Adrenal gland (tissue), 12 donors: Measurements from ENCODE around the gene RASSF10. TPM values are rescaled to one million over a fixed set of nuclear protein-coding genes. Genes with fewer than 3 reads are reported as not detected.

Experiments
- DNase-seq, 7 donors: peaks; one replicate each; pipeline ENCODE4 v3.0.0-alpha.2; 2019 to 2020
- H3K27ac ChIP-seq, 5 donors: fragments of 200-600 bp; sonication (generic) in 4 of 5; 1 replicate in 3 of 5; 2 replicates in 2 of 5; pipeline versions ENCODE4 v1.5.1 to v1.8.0; 2016 to 2020; ENCODE audit warnings: mild to moderate bottlenecking in 1 of 5
- H3K27me3 ChIP-seq: fragments of 200-600 bp; 2 replicates; pipeline ENCODE4 v1.8.0; 2021
- H3K36me3 ChIP-seq, 2 donors: fragments of 200-600 bp; replicated peaks in 1 of 2; 1 replicate in 1 of 2; 2 replicates in 1 of 2; pipeline versions ENCODE4 v1.5.1 to v1.8.0; 2018 to 2022
- H3K4me1 ChIP-seq, 2 donors: fragments of 200-600 bp; replicated peaks in 1 of 2; 1 replicate in 1 of 2; 2 replicates in 1 of 2; pipeline versions ENCODE4 v1.5.1 to v1.8.0; 2018 to 2021
- H3K4me3 ChIP-seq, 4 donors: fragments of 200-600 bp; sonication (generic) in 3 of 4; one replicate each; pipeline ENCODE4 v1.5.1; 2016 to 2018
- H3K9me3 ChIP-seq, 3 donors: fragments of 200-600 bp; sonication (generic) in 1 of 3; replicated peaks in 1 of 3; 1 replicate in 2 of 3; 2 replicates in 1 of 3; pipeline versions ENCODE4 v1.5.1 to v1.8.0; 2016 to 2021
- CTCF ChIP-seq, 6 experiments: fragments of 450-650 bp in 4 of 6; fragments of 200-600 bp in 2 of 6; sonication (generic) in 1 of 6; IDR thresholded peaks; 1 replicate in 5 of 6; 2 replicates in 1 of 6; pipeline versions ENCODE4 v1.5.1 to v1.8.0; 2016 to 2021; ENCODE audit warnings: antibody characterized with exemption in 6 of 6, mild to moderate bottlenecking in 2 of 6, moderate library complexity in 1 of 6
- POLR2A ChIP-seq, 2 donors: fragments of 450-650 bp; IDR thresholded peaks; one replicate each; pipeline ENCODE4 v1.6.1; 2017; ENCODE audit warnings: antibody characterized with exemption in 2 of 2, mild to moderate bottlenecking in 2 of 2, moderate library complexity in 1 of 2
- WGBS, 4 donors: extraction: QIAGEN DNeasy Blood & Tissue Kit in 2 of 4; methylation state at CpG; one replicate each; pipeline versions ENCODE4 v1.1.5 to v1.1.7; 2013 to 2017; 5-methylcytosine and 5-hydroxymethylcytosine counted together
- intact Hi-C, 2 donors: fragments of 100-400 bp; cut with DNase I; formaldehyde crosslinking; loops; one replicate each; pipeline versions ENCODE4 v1.14.1 to v1.15.0; 2022 to 2023
- polyA plus RNA-seq, 3 donors: library from polyadenylated mRNA; stranded (reverse); fragments of 200-250 nt in 2 of 3; fragments of 350-450 nt in 1 of 3; fragmentation: Illumina TruSeq in 1 of 3; extraction: RNeasy Lipid Tissue Mini Kit (QIAGEN cat#74804) in 1 of 3; gene quantifications; one replicate each; pipeline ENCODE4 v1.2.3, GENCODE V29; 2013 to 2014
- total RNA-seq, 9 donors: library from RNA; depleted of rRNA in 4 of 9; stranded (reverse); fragments of >200 nt in 4 of 9; fragments of 120-200 nt in 1 of 9; fragmentation: NEBNext Ultra II Directional in 1 of 9; extraction: Animal tissue kit (Norgen Biotek cat#: 25700) in 1 of 9; gene quantifications; one replicate each; pipeline versions ENCODE4 v1.1.0 to v1.2.4, GENCODE V29; 2013 to 2023
- donor health status: healthy with polysubstance abuse.
- donor health status: Bipolar disorder and iron deficiency.
- donor health status: DM: yes; HTN: yes; CAD: no.
- donor health status: DM: no; HTN: no; CAD: no.
- donor health status: DM: no; HTN: no; CAD: no.
- donor health status: DM: yes; HTN: yes; CAD: no.

The RASSF10 gene
- total and polyA plus RNA-seq, 12 donors, result 0.07 TPM; not detected in 11

- intact Hi-C loops, result no loop called here
- Histone ChIP-seq H3K4me1 (no peaks in the 10 kb centered on the region), H3K9me3 (no peaks in the 10 kb centered on the region), H3K27me3 (peaks cover 4% of the 10 kb centered on the region), H3K4me3 (no peak overlapping the region), H3K36me3 (no peaks in the 10 kb centered on the region), H3K27ac (no peak overlapping the region)
- no peak for DNase-seq
- 67 to 72% (median 70%) methylated on average over 7 of the region's 7 CpGs for WGBS, 4 donors
- TF ChIP-seq POLR2A (IDR thresholded peaks at IDR 0.05), result no peak
- TF ChIP-seq CTCF (IDR thresholded peaks at IDR 0.05), result no peak
Measured at GRCh38 chr11:12999597-12999996, 9.5 kb upstream of the RASSF10 start.

GRCh38 chr11:13000116-13000515, 9.0 kb upstream of the RASSF10 start:
- no peak for DNase-seq
- intact Hi-C loops, result no loop called here
- WGBS, 4 donors, result 79 to 88% (median 84%) methylated on average over 3 of the region's 3 CpGs

GRCh38 chr11:13000721-13001120, 8.4 kb upstream of the RASSF10 start:
- Histone ChIP-seq H3K9me3 (no peaks in the 10 kb centered on the region), H3K36me3 (no peaks in the 10 kb centered on the region), H3K27ac (no peak overlapping the region), H3K4me1 (no peaks in the 10 kb centered on the region), H3K4me3 (no peak overlapping the region), H3K27me3 (peaks cover 4% of the 10 kb centered on the region)
- TF ChIP-seq CTCF (IDR thresholded peaks at IDR 0.05), result no peak
- TF ChIP-seq POLR2A (IDR thresholded peaks at IDR 0.05), result no peak
- 39 to 72% (median 45%) methylated on average over 5 of the region's 5 CpGs for WGBS, 4 donors
- intact Hi-C loops, result no loop called here
- no peak for DNase-seq

More at GRCh38 chr11:13000116-13000515, 9.0 kb upstream of the RASSF10 start:
- Histone ChIP-seq H3K36me3 (no peaks in the 10 kb centered on the region), H3K27ac (no peak overlapping the region), H3K4me1 (no peaks in the 10 kb centered on the region), H3K4me3 (no peak overlapping the region), H3K27me3 (peaks cover 4% of the 10 kb centered on the region), H3K9me3 (no peaks in the 10 kb centered on the region)
- no peak for TF ChIP-seq POLR2A (IDR thresholded peaks at IDR 0.05)
- no peak for TF ChIP-seq CTCF (IDR thresholded peaks at IDR 0.05)

GRCh38 chr11:13003736-13004493, 5.2 kb upstream of the RASSF10 start:
- 61 to 68% (median 65%) methylated on average over 4 of the region's 4 CpGs for whole genome bisulfite sequencing, 4 donors
- H3K4me3 ChIP-seq, result no peak overlapping the region
- no peaks in the 10 kb centered on the region for H3K9me3 ChIP-seq
- TF ChIP-seq POLR2A (IDR thresholded peaks at IDR 0.05), result no peak
- TF ChIP-seq CTCF (IDR thresholded peaks at IDR 0.05), result no peak
- H3K27me3 ChIP-seq, result peaks cover 34% of the 10 kb centered on the region
- intact Hi-C loops, result no loop called here
- peaks cover 0 to 5% of the 10 kb centered on the region in 2 donors for H3K4me1 ChIP-seq
- no peak for DNase-seq
- no peaks in the 10 kb centered on the region for H3K36me3 ChIP-seq
- no peak overlapping the region for H3K27ac ChIP-seq
